ENCODE results near the gene EPB41L2. TPM values are rescaled to one million over a fixed set of nuclear protein-coding genes. Genes with fewer than 3 reads are reported as not detected.

EPB41L2 gene
- total and polyA plus RNA-seq, 2 donors from 2014 or later, result 19.6 to 111 TPM

- intact Hi-C loops (cut with DNase I), result no loop called here
- Histone ChIP-seq H3K4me3 (ENCODE audit: low read length in 3 of 3) (no peak overlapping the region), H3K9me3 (ENCODE audit: control insufficient read depth in 2 of 3, insufficient read depth in 1 of 3, low read length in 3 of 3) (no peaks in the 10 kb centered on the region), H3K27me3 (ENCODE audit: control insufficient read depth, insufficient read depth, low read length) (no peaks in the 10 kb centered on the region), H3K4me1 (ENCODE audit: control insufficient read depth in 2 of 3, insufficient read depth in 2 of 3, low read depth in 1 of 3, low read length in 3 of 3) (no peaks in the 10 kb centered on the region), H3K27ac (ENCODE audit: low read depth in 2 of 2, low read length in 2 of 2) (no peak overlapping the region), H3K9ac (ENCODE audit: low read length in 3 of 3) (no peak overlapping the region), H3K36me3 (ENCODE audit: control insufficient read depth in 2 of 3, insufficient read depth in 3 of 3, low read length in 3 of 3) (no peaks in the 10 kb centered on the region)
- DNase-seq (no peak), FAIRE-seq (no peak)
- no peak for TF ChIP-seq CTCF (IDR thresholded peaks at IDR 0.05; ENCODE audit: borderline replicate concordance, extremely low read depth, insufficient read depth)
Measured at GRCh38 chr6:131103901-131104300, 40.9 kb upstream of the EPB41L2 start.

- Histone ChIP-seq H3K27me3 (ENCODE audit: control insufficient read depth, insufficient read depth, low read length) (no peaks in the 10 kb centered on the region), H3K4me3 (ENCODE audit: low read length in 3 of 3) (no peak overlapping the region), H3K27ac (ENCODE audit: low read depth in 2 of 2, low read length in 2 of 2) (no peak overlapping the region), H3K9me3 (ENCODE audit: control insufficient read depth in 2 of 3, insufficient read depth in 1 of 3, low read length in 3 of 3) (no peaks in the 10 kb centered on the region), H3K36me3 (ENCODE audit: control insufficient read depth in 2 of 3, insufficient read depth in 3 of 3, low read length in 3 of 3) (no peaks in the 10 kb centered on the region), H3K4me1 (ENCODE audit: control insufficient read depth in 2 of 3, insufficient read depth in 2 of 3, low read depth in 1 of 3, low read length in 3 of 3) (no peaks in the 10 kb centered on the region), H3K9ac (ENCODE audit: low read length in 3 of 3) (no peak overlapping the region)
- no peak for FAIRE-seq
- intact Hi-C loops (cut with DNase I), result no loop called here
- no peak for TF ChIP-seq CTCF (IDR thresholded peaks at IDR 0.05; ENCODE audit: borderline replicate concordance, extremely low read depth, insufficient read depth)
- no peak for DNase-seq
Measured at GRCh38 chr6:131103296-131103695, 40.3 kb upstream of the EPB41L2 start.

GRCh38 chr6:131101911-131102680 is 39.1 kb upstream of the EPB41L2 start:
- no peaks in the 10 kb centered on the region for H3K36me3 ChIP-seq (ENCODE audit: control insufficient read depth in 2 of 3, insufficient read depth in 3 of 3, low read length in 3 of 3)
- H3K4me1 ChIP-seq (ENCODE audit: control insufficient read depth in 2 of 3, insufficient read depth in 2 of 3, low read depth in 1 of 3, low read length in 3 of 3), result no peaks in the 10 kb centered on the region
- H3K9ac ChIP-seq (ENCODE audit: low read length in 3 of 3), result no peak overlapping the region
- intact Hi-C loops (cut with DNase I), result no loop called here
- TF ChIP-seq CTCF (IDR thresholded peaks at IDR 0.05; ENCODE audit: borderline replicate concordance, extremely low read depth, insufficient read depth), result no peak
- H3K4me3 ChIP-seq (ENCODE audit: low read length in 3 of 3), result no peak overlapping the region
- FAIRE-seq (no peak), DNase-seq (no peak)
- no peaks in the 10 kb centered on the region for H3K27me3 ChIP-seq (ENCODE audit: control insufficient read depth, insufficient read depth, low read length)
- H3K27ac ChIP-seq (ENCODE audit: low read depth in 2 of 2, low read length in 2 of 2), result no peak overlapping the region
- H3K9me3 ChIP-seq (ENCODE audit: control insufficient read depth in 2 of 3, insufficient read depth in 1 of 3, low read length in 3 of 3), result no peaks in the 10 kb centered on the region

Measured in kidney (tissue), 14 donors.